Upper lobe of left lung (tissue), 6 donors: ENCODE data around the gene ANO3. TPM values are rescaled to one million over a fixed set of nuclear protein-coding genes. Genes with fewer than 3 reads are reported as not detected.

Experiments
- ATAC-seq, 2 donors: fragments of 200-7000 bp; cut with Tn5 transposase; one replicate each; pipeline ENCODE4 v1.9.1; 2022; ENCODE audit warnings: mild to moderate bottlenecking in 2 of 2, moderate library complexity in 2 of 2; ENCODE audit not compliant: low FRiP score in 2 of 2
- DNase-seq, 2 donors: peaks; one replicate each; pipeline ENCODE4 v3.0.0-alpha.2; 2019 to 2020
- H3K27ac ChIP-seq, 4 donors: fragments of 200-600 bp; sonication (generic); one replicate each; pipeline ENCODE4 v1.5.1; 2016 to 2019
- H3K27me3 ChIP-seq, 4 donors: fragments of 200-600 bp; sonication (generic); one replicate each; pipeline ENCODE4 v1.5.1; 2017 to 2019
- H3K36me3 ChIP-seq, 4 donors: fragments of 200-600 bp; sonication (generic); one replicate each; pipeline ENCODE4 v1.5.1; 2016 to 2019
- H3K4me1 ChIP-seq, 4 donors: fragments of 200-600 bp; sonication (generic); one replicate each; pipeline ENCODE4 v1.5.1; 2018 to 2019
- H3K4me3 ChIP-seq, 4 donors: fragments of 200-600 bp; sonication (generic); one replicate each; pipeline ENCODE4 v1.5.1; 2017 to 2019; ENCODE audit warnings: mild to moderate bottlenecking in 2 of 4, moderate library complexity in 1 of 4
- H3K9me3 ChIP-seq, 4 donors: fragments of 200-600 bp; sonication (generic); one replicate each; pipeline ENCODE4 v1.5.1; 2018 to 2019
- CTCF ChIP-seq, 6 experiments: fragments of 450-650 bp in 4 of 6; fragments of 200-600 bp in 2 of 6; sonication (generic) in 2 of 6; IDR thresholded peaks; one replicate each; pipeline ENCODE4 v1.5.1; 2016 to 2019; ENCODE audit warnings: antibody characterized with exemption in 6 of 6
- EP300 ChIP-seq, 4 donors: sonication (generic); formaldehyde crosslinking; IDR thresholded peaks; one replicate each; pipeline ENCODE4 v1.5.1; 2017; ENCODE audit warnings: antibody characterized with exemption in 4 of 4, control low read depth in 2 of 4
- POLR2A ChIP-seq, 4 donors: fragments of 450-650 bp; IDR thresholded peaks; one replicate each; pipeline ENCODE4 v1.5.1; 2016 to 2017; ENCODE audit warnings: antibody characterized with exemption in 4 of 4, mild to moderate bottlenecking in 2 of 4
- POLR2AphosphoS5 ChIP-seq, 2 donors: sonication (generic); formaldehyde crosslinking; IDR thresholded peaks; one replicate each; pipeline ENCODE4 v1.5.1; 2017; ENCODE audit warnings: antibody characterized with exemption in 2 of 2
- WGBS, 2 donors: methylation state at CpG; one replicate each; pipeline ENCODE4 v1.1.5; 2017 to 2018; 5-methylcytosine and 5-hydroxymethylcytosine counted together
- total RNA-seq, 6 donors: library from RNA; depleted of rRNA in 4 of 6; stranded (reverse); fragments of >200 nt in 4 of 6; gene quantifications; one replicate each; pipeline versions ENCODE4 v1.1.0 to v1.2.1, GENCODE V29; 2016 to 2021
- donor health status: DM: no; HTN: no; CAD: no; lungs with moderate emphysema.
- donor health status: DM: no; HTN: yes; CAD: no; lungs with severe emphysema.

Gene ANO3
- total RNA-seq, 6 donors from 2014 or later = 0.30 to 0.57 (median 0.33) TPM; not detected in 1

- no peak for DNase-seq
- WGBS, 2 donors = 81 to 83% methylated on average over 2 of the region's 2 CpGs
- Histone ChIP-seq H3K4me3 (no peak overlapping the region), H3K27me3 (no peaks in the 10 kb centered on the region), H3K4me1 (no peaks in the 10 kb centered on the region), H3K9me3 (no peaks in the 10 kb centered on the region), H3K27ac (no peak overlapping the region), H3K36me3 (no peaks in the 10 kb centered on the region)
- TF ChIP-seq POLR2AphosphoS5 (IDR thresholded peaks at IDR 0.05) (no peak), CTCF (IDR thresholded peaks at IDR 0.05) (no peak), POLR2A (IDR thresholded peaks at IDR 0.05) (no peak), EP300 (IDR thresholded peaks at IDR 0.05) (no peak)
- ATAC-seq = no peak
Measured at GRCh38 chr11:26344647-26345046, 12.7 kb downstream of the ANO3 start.

GRCh38 chr11:26348776-26349175 lies 16.8 kb downstream of the ANO3 start:
- ATAC-seq (no peak), DNase-seq (no peak)
- TF ChIP-seq CTCF (IDR thresholded peaks at IDR 0.05) (no peak), EP300 (IDR thresholded peaks at IDR 0.05) (no peak), POLR2AphosphoS5 (IDR thresholded peaks at IDR 0.05) (no peak), POLR2A (IDR thresholded peaks at IDR 0.05) (no peak)
- WGBS, 2 donors = 68 to 74% methylated on average over 5 of the region's 5 CpGs
- Histone ChIP-seq H3K27ac (no peak overlapping the region), H3K4me1 (no peaks in the 10 kb centered on the region), H3K4me3 (no peak overlapping the region), H3K36me3 (no peaks in the 10 kb centered on the region), H3K9me3 (no peaks in the 10 kb centered on the region), H3K27me3 (no peaks in the 10 kb centered on the region)

GRCh38 chr11:26350002-26350401 lies 18.1 kb downstream of the ANO3 start:
- ATAC-seq = no peak
- no peaks in the 10 kb centered on the region for H3K4me1 ChIP-seq
- H3K27ac ChIP-seq = no peak overlapping the region
- no peaks in the 10 kb centered on the region for H3K9me3 ChIP-seq
- DNase-seq = no peak
- TF ChIP-seq POLR2A (IDR thresholded peaks at IDR 0.05) = no peak
- TF ChIP-seq POLR2AphosphoS5 (IDR thresholded peaks at IDR 0.05) = no peak
- TF ChIP-seq CTCF (IDR thresholded peaks at IDR 0.05) = no peak
- no peak for TF ChIP-seq EP300 (IDR thresholded peaks at IDR 0.05)
- no peaks in the 10 kb centered on the region for H3K36me3 ChIP-seq
- no peaks in the 10 kb centered on the region for H3K27me3 ChIP-seq
- no peak overlapping the region for H3K4me3 ChIP-seq
- 85 to 87% methylated on average over 7 of the region's 7 CpGs for WGBS, 2 donors

GRCh38 chr11:26353010-26353409 lies 21.1 kb downstream of the ANO3 start:
- Histone ChIP-seq H3K4me3 (no peak overlapping the region), H3K9me3 (no peaks in the 10 kb centered on the region), H3K27me3 (no peaks in the 10 kb centered on the region), H3K4me1 (no peaks in the 10 kb centered on the region), H3K27ac (no peak overlapping the region), H3K36me3 (no peaks in the 10 kb centered on the region)
- WGBS, 2 donors = 85 to 90% methylated on average over 5 of the region's 5 CpGs
- ATAC-seq = no peak
- no peak for TF ChIP-seq CTCF (IDR thresholded peaks at IDR 0.05)
- TF ChIP-seq EP300 (IDR thresholded peaks at IDR 0.05) = no peak
- TF ChIP-seq POLR2A (IDR thresholded peaks at IDR 0.05) = no peak
- TF ChIP-seq POLR2AphosphoS5 (IDR thresholded peaks at IDR 0.05) = no peak
- DNase-seq = no peak

- Histone ChIP-seq H3K4me1 (no peaks in the 10 kb centered on the region), H3K4me3 (no peak overlapping the region), H3K9me3 (no peaks in the 10 kb centered on the region), H3K27ac (no peak overlapping the region), H3K36me3 (no peaks in the 10 kb centered on the region), H3K27me3 (no peaks in the 10 kb centered on the region)
- DNase-seq = no peak
- ATAC-seq = no peak
- no peak for TF ChIP-seq POLR2A (IDR thresholded peaks at IDR 0.05)
- TF ChIP-seq EP300 (IDR thresholded peaks at IDR 0.05) = no peak
- no peak for TF ChIP-seq POLR2AphosphoS5 (IDR thresholded peaks at IDR 0.05)
- no peak for TF ChIP-seq CTCF (IDR thresholded peaks at IDR 0.05)
Measured at GRCh38 chr11:26359055-26359454, 27.1 kb downstream of the ANO3 start.
